HG02623 (cell line): ENCODE data around the gene TAS1R3.

Experiments used
- ATAC-seq: cut with Tn5 transposase; IDR thresholded peaks from one replicate; pipeline ENCODE4 v1.9.1; 2021; ENCODE audit warnings: moderate library complexity; ENCODE audit not compliant: unreplicated experiment

Gene TAS1R3

DNA sequence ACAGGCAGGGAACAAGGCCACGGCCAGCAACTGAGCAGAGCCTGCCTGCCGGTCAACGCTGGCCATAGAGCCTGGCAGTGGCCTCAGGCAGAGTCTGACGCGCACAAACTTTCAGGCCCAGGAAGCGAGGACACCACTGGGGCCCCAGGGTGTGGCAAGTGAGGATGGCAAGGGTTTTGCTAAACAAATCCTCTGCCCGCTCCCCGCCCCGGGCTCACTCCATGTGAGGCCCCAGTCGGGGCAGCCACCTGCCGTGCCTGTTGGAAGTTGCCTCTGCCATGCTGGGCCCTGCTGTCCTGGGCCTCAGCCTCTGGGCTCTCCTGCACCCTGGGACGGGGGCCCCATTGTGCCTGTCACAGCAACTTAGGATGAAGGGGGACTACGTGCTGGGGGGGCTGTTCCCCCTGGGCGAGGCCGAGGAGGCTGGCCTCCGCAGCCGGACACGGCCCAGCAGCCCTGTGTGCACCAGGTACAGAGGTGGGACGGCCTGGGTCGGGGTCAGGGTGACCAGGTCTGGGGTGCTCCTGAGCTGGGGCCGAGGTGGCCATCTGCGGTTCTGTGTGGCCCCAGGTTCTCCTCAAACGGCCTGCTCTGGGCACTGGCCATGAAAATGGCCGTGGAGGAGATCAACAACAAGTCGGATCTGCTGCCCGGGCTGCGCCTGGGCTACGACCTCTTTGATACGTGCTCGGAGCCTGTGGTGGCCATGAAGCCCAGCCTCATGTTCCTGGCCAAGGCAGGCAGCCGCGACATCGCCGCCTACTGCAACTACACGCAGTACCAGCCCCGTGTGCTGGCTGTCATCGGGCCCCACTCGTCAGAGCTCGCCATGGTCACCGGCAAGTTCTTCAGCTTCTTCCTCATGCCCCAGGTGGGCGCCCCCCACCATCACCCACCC, at the start of gene TAS1R3:
Gene TAS1R3, plus strand, starts transcription at position 213 of the 898 bp plus-strand sequence. Its CDS starts 66 bp downstream, at position 279.
- ATAC-seq: no peak

- ATAC-seq: no peak
Observed at GRCh38 chr1:1281533-1282321, 49.4 kb upstream of the TAS1R3 start.

DNA sequence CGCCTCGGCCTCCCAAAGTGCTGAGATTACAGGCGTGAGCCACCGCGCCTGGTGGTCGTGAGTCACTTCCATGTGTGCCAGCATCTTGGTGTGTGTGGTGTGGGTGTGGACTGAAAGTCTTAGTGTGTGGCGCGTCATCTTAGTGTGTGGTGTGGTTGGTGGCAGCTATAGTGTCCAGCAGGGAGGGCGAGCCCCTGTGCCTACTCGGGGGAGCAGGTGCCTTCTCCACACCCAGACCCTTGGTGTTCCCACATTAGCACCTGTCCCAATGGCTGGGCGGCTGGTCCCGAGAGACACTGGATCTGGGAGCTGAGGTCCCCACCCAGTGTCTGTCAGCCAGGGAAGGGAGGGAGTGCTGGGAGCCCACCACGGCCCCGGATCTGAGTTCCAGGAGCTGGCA, 48.1 kb upstream of the TAS1R3 start:
- ATAC-seq: no peak

DNA sequence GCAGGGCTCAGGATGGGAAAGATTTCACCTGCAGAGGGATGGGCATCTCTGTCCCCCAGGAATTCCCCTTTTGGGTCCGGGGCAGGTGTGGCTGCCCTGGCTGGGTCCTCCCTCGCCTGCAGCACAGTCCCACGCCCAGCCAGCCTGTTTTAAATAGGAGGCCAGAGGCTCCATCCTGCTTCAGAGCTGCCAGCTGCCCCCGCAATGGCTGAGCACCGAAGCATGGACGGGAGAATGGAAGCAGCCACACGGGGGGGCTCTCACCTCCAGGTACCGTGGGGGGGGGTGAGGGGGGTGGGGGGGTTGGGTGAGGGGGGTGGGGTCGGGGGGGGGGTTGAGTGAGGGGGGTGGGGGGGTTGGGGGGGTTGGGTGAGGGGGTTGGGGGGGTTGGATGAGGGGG, 47.3 kb upstream of the TAS1R3 start:
- no peak for ATAC-seq

- no peak for ATAC-seq
Observed at GRCh38 chr1:1284221-1285101, 46.6 kb upstream of the TAS1R3 start.

DNA sequence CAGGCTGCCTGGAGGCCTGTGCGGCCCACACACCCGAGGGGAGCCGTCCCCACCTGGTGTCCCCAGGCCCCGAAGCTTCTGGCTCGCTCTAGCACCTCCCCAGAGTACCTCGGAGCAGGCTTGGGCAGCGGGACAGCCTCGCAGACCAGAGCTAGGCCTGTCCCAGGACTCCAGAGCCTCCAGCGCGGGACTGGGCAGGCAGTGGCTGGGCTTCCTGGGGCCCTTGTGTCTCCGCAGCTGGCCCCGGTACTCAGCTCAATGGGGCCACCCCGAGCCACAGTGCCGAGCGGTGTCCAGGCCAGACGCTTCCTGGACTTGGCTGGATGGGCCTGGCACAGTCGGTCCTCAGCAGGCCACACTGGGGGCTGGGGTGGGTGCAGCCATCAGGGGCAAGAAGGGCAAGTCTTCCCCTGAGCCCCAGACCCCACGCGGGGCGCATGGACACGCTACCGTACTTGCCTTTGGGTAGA, 45.9 kb upstream of the TAS1R3 start:
- no peak for ATAC-seq

DNA sequence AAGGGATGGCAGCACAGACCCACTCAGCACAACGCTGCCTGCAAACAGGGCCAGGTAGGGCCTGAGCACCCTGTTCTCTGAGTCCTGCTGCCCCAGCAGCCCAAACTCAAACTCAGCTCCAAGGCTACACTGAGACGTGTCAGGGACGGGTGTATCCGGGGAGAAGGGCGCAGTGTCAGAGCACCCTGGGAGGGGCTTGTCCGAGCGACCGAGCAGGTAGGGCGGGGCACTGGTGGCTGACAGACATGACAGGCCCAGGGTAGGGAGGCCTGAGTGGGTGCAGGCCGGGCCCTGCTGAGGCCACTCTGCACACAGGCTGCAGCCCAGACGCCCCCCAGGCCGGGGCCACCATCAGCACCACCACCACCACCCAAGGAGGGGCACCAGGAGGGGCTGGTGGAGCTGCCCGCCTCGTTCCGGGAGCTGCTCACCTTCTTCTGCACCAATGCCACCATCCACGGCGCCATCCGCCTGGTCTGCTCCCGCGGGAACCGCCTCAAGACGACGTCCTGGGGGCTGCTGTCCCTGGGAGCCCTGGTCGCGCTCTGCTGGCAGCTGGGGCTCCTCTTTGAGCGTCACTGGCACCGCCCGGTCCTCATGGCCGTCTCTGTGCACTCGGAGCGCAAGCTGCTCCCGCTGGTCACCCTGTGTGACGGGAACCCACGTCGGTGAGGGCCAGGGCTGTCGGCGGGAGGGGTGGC, 45.3 kb upstream of the TAS1R3 start:
- ATAC-seq: no peak

- ATAC-seq: no peak
Observed at GRCh38 chr1:1286313-1287261, 44.5 kb upstream of the TAS1R3 start.

DNA sequence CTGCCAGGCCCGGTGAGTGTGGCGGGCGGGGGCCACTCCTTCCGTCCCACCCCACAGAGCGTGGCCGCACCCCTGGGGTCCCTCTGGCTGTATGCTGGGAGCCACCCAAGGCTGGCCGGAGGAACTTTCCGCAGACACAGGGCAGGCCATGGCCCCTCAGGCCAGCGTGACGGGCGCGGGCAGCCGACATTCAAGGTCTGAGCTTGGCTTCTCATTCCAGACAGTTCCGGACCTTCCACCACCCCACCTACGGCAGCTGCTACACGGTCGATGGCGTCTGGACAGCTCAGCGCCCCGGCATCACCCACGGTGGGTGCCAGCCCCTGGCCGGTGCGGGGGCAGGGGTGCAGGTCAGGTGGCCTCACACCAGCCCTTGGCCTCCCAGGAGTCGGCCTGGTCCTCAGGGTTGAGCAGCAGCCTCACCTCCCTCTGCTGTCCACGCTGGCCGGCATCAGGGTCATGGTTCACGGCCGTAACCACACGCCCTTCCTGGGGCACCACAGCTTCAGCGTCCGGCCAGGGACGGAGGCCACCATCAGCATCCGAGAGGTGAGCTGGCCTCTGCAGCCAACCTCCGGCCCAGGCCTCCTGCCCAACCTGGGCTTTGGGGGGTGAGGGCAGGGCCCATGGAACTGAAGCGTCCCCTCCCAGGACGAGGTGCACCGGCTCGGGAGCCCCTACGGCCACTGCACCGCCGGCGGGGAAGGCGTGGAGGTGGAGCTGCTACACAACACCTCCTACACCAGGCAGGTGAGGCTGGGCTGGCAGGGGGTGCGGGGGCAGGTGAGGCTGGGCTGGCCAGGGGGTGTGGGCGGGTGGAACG, 43.6 kb upstream of the TAS1R3 start:
- no peak for ATAC-seq

GRCh38 chr1:1290238-1290731, 40.8 kb upstream of the TAS1R3 start:
- no peak for ATAC-seq

DNA sequence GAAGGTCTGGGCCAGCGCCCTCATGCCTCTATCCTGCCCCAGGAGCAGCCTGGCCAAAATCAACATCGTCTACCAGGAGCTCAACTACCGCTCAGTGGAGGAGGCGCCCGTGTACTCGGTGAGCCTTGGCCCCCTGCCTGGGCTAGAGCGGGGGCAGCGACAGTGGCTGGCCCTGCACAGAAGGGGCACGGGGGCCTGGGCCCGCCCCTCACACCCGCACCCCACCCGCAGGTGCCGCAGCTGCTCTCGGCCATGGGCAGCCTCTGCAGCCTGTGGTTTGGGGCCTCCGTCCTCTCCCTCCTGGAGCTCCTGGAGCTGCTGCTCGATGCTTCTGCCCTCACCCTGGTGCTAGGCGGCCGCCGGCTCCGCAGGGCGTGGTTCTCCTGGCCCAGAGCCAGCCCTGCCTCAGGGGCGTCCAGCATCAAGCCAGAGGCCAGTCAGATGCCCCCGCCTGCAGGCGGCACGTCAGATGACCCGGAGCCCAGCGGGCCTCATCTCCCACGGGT, 40.0 kb upstream of the TAS1R3 start:
- no peak for ATAC-seq

GRCh38 chr1:1291548-1292441, 39.3 kb upstream of the TAS1R3 start:
- ATAC-seq: no peak

- ATAC-seq: no peak
Observed at GRCh38 chr1:1292442-1292779, 38.7 kb upstream of the TAS1R3 start.

DNA sequence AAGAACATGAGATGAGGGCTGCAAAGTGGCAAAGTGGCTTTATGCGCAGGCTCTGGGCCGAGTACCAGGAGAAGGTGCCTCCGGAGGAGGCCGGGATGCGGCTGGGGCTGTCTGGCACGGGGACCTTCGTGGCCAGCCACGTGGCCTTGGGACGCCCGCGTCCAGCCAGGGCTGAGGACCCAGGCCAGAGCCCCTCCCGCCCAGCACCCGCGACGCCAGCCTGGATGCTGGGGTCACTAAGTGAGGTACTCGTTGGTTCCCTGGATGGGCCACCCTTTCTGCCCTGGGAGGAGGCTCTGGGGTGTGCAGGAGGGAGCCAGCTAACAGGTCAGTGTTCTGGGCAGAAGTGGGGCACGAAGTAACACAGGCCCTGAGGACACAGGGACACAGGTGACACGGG, 38.2 kb upstream of the TAS1R3 start:
- ATAC-seq: no peak

DNA sequence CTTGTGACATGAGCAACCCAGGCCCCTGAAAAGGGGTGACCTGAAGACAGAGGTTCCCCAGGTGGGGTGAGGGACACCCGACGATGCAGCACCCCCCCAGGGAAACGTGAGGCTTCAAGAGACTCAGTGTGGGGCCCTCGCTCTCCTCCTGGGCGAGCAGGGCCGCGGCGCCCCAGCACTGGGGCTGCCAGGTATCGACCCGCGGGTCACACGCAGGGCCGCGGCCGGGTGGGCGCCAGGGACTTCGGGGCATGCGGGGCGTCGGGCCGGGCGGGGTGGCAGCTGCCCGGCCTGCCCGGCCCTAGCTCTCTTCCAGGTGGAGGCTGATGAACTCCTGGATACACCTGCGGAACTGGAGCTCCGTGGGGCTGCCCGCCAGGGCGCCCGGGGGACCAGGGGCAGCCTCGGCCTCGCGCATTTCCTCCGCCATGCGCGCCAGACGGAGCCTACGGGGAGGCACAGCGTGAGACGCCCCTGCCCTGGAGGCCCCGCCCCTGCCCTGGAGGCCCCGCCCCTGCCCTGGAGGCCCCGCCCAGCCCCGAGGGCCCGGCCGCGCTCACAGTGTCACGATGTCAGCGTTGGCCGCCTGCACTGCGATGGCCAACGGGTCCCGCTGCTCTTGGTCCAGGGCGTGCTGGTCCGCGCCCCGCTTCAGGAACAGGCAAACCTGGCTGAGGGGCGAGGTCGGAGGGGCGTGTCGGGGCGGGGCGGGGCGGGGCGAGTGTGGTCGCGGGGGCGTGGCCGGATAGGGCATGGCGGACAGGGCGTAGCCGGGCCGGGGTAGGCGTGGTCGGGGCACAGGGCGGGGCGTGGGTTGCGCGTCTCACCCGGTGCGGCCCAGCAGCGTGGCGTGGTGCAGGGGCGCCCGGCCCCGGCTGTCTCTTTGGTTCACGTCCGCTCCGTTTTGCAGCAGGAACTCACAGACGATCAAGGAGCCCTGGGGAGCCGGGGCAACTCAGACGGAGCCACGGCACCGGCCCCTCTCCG, 37.5 kb upstream of the TAS1R3 start:
- no peak for ATAC-seq
